Smooth muscle cell (in vitro differentiated cells): Measurements from ENCODE around the gene MERTK. TPM values are rescaled to one million over a fixed set of nuclear protein-coding genes. Genes with fewer than 3 reads are reported as not detected.
"Not testable (repeated sequence)": the region's sequence is repeated elsewhere in the genome, so short reads cannot be mapped to it uniquely, and the experiment has no call there.

Experiments
- DNase-seq: peaks from one replicate; lab custom pipeline; 2025; ENCODE audit not compliant: unreplicated experiment; lab: John Stamatoyannopoulos, UW
- H2AFZ ChIP-seq: fragments of 200-600 bp; sonication (generic); 2 replicates; pipeline ENCODE4 v1.6.0; 2016; ENCODE audit warnings: antibody characterized with exemption, low read depth, mild to moderate bottlenecking
- H3F3A ChIP-seq: fragments of 200-600 bp; sonication (generic); 2 replicates; pipeline ENCODE4 v1.6.0; 2017; ENCODE audit warnings: antibody characterized with exemption, low read depth
- H3K27ac ChIP-seq: fragments of 200-600 bp; sonication (generic); 2 replicates; pipeline ENCODE4 v1.5.1; 2016; ENCODE audit warnings: low read depth, mild to moderate bottlenecking
- H3K27me3 ChIP-seq: fragments of 200-600 bp; sonication (generic); 2 replicates; pipeline ENCODE4 v1.6.1; 2016; ENCODE audit warnings: low read depth, mild to moderate bottlenecking
- H3K36me3 ChIP-seq: fragments of 200-600 bp; sonication (generic); 2 replicates; pipeline ENCODE4 v1.5.1; 2016; ENCODE audit warnings: low read depth
- H3K4me1 ChIP-seq: fragments of 200-600 bp; sonication (generic); 2 replicates; pipeline ENCODE4 v1.5.1; 2016; ENCODE audit warnings: low read depth
- H3K4me2 ChIP-seq: fragments of 200-600 bp; sonication (generic); 2 replicates; pipeline ENCODE4 v1.6.0; 2016; ENCODE audit warnings: mild to moderate bottlenecking
- H3K4me3 ChIP-seq: fragments of 200-600 bp; sonication (generic); 2 replicates; pipeline ENCODE4 v1.5.1; 2016; ENCODE audit warnings: mild to moderate bottlenecking
- H3K79me2 ChIP-seq: fragments of 200-600 bp; sonication (generic); 2 replicates; pipeline ENCODE4 v1.6.0; 2016; ENCODE audit warnings: low read depth, mild to moderate bottlenecking
- H3K9ac ChIP-seq: fragments of 200-600 bp; sonication (generic); 2 replicates; pipeline ENCODE4 v1.6.0; 2016; ENCODE audit warnings: low read depth
- H3K9me3 ChIP-seq: fragments of 200-600 bp; sonication (generic); replicated peaks from 2 replicates; pipeline ENCODE4 v1.5.1; 2016; ENCODE audit warnings: low read depth
- H4K20me1 ChIP-seq: fragments of 200-600 bp; sonication (generic); 2 replicates; pipeline ENCODE4 v1.6.0; 2016; ENCODE audit warnings: low read depth
- CTCF ChIP-seq: fragments of 200-600 bp; sonication (generic); IDR thresholded peaks from 2 replicates; pipeline ENCODE4 v1.5.1; 2017; ENCODE audit warnings: borderline replicate concordance, mild to moderate bottlenecking, antibody characterized with exemption; ENCODE audit not compliant: insufficient read depth, poor library complexity, severe bottlenecking
- WGBS: methylation state at CpG from one replicate; pipeline ENCODE4 v1.1.7; 2016; ENCODE audit warnings: low lambda C conversion rate; 5-methylcytosine and 5-hydroxymethylcytosine counted together
- polyA plus RNA-seq: library from polyadenylated mRNA; unstranded; fragments of >200 nt; fragmentation: Nextera tagmentation; extraction: Ambion mirVana; gene quantifications from 2 replicates; pipeline ENCODE4 v1.2.1, GENCODE V29; 2016
- total RNA-seq: library from RNA; depleted of rRNA; stranded (reverse); fragments of >200 nt; gene quantifications from 2 replicates; pipeline ENCODE4 v1.2.3, GENCODE V29; 2014

The MERTK gene
- total and polyA plus RNA-seq, 2 experiments from 2014 or later = 5.1 to 9.4 TPM

DNA sequence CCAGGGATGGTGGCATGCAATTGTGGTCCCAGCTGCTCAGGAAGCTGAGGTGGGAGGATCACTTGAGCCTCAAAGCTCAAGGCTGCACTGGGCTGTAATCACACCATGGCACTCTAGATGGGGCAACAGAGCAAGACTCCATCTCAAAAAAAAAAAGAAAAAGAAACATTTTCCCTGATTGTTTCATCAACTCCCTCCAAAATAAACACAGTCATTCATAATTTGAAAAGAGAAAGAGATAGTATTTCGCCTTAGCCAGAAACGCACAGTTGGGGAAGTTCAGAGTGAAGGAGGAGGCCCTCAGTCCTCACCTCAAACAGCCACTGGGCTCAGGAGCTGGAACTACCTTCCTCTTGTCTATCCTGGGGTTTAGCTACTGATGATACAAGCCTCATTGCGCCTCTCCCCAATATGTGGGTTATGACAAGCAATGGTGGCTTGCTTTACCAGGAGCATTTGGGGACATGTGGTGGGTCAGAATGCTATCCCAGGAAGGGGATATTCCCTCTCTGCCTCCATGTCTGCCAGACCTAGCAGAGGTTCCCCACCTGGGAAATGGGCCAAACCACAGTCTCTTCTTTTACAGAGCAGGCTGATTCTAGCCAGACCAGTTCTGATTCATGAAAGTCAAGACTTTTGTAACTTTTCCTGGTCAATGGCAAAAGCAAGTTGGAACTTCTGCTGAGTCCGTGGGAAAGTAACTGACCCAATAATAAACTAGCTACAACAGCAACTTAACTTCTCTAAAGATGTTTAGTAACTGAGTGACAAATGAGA, 134.5 kb downstream of the MERTK start:
- H3K9ac ChIP-seq = no peak overlapping the region
- no peak for DNase-seq
- H4K20me1 ChIP-seq = no peaks in the 10 kb centered on the region
- no peak for TF ChIP-seq CTCF
- H3K4me1 ChIP-seq = peaks cover 20% of the 10 kb centered on the region
- peak overlapping the region; percentile 82 for H3K27ac ChIP-seq
- no peaks in the 10 kb centered on the region for H3K9me3 ChIP-seq
- H3K79me2 ChIP-seq = no peaks in the 10 kb centered on the region
- H2AFZ ChIP-seq = no peak overlapping the region
- no peaks in the 10 kb centered on the region for H3K27me3 ChIP-seq
- no peaks in the 10 kb centered on the region for H3K36me3 ChIP-seq
- peak overlapping the region; percentile 79 for H3K4me2 ChIP-seq
- peaks cover 34% of the 10 kb centered on the region for H3F3A ChIP-seq
- 47% methylated on average over 4 of the region's 4 CpGs for WGBS
- H3K4me3 ChIP-seq = no peak overlapping the region

GRCh38 chr2:112033600-112033999, 135.2 kb downstream of the MERTK start:
- no peaks in the 10 kb centered on the region for H3K79me2 ChIP-seq
- no peaks in the 10 kb centered on the region for H4K20me1 ChIP-seq
- no peak for TF ChIP-seq CTCF
- H3K36me3 ChIP-seq = no peaks in the 10 kb centered on the region
- H3K4me3 ChIP-seq = no peak overlapping the region
- no peaks in the 10 kb centered on the region for H3K27me3 ChIP-seq
- H3K27ac ChIP-seq = peak overlapping the region; percentile 82
- no peak for DNase-seq
- peak overlapping the region; percentile 79 for H3K4me2 ChIP-seq
- H3K9me3 ChIP-seq = no peaks in the 10 kb centered on the region
- no peak overlapping the region for H2AFZ ChIP-seq
- H3F3A ChIP-seq = peaks cover 34% of the 10 kb centered on the region
- peaks cover 20% of the 10 kb centered on the region for H3K4me1 ChIP-seq
- 12% methylated on average over 1 of the region's 1 CpG for WGBS
- no peak overlapping the region for H3K9ac ChIP-seq

GRCh38 chr2:112034924-112035323, 136.5 kb downstream of the MERTK start:
- DNase-seq = no peak
- Histone ChIP-seq H4K20me1 (no peaks in the 10 kb centered on the region), H3K4me3 (no peak overlapping the region), H3K27ac (no peak overlapping the region), H3K4me2 (no peak overlapping the region), H3K79me2 (no peaks in the 10 kb centered on the region), H3K9me3 (no peaks in the 10 kb centered on the region), H3K9ac (no peak overlapping the region), H3F3A (peaks cover 30% of the 10 kb centered on the region), H2AFZ (no peak overlapping the region), H3K27me3 (no peaks in the 10 kb centered on the region), H3K36me3 (no peaks in the 10 kb centered on the region), H3K4me1 (peaks cover 20% of the 10 kb centered on the region)
- no peak for TF ChIP-seq CTCF
- WGBS = 96% methylated on average over 3 of the region's 3 CpGs

- DNase-seq = no peak
- Histone ChIP-seq H2AFZ (no peak overlapping the region), H3K4me2 (no peak overlapping the region), H4K20me1 (no peaks in the 10 kb centered on the region), H3K9me3 (no peaks in the 10 kb centered on the region), H3K36me3 (no peaks in the 10 kb centered on the region), H3K4me1 (peaks cover 20% of the 10 kb centered on the region), H3K79me2 (no peaks in the 10 kb centered on the region), H3F3A (peaks cover 30% of the 10 kb centered on the region), H3K4me3 (no peak overlapping the region), H3K9ac (no peak overlapping the region), H3K27me3 (no peaks in the 10 kb centered on the region), H3K27ac (no peak overlapping the region)
- WGBS = 85% methylated on average over 1 of the region's 1 CpG
- no peak for TF ChIP-seq CTCF
These were observed 137.4 kb downstream of the MERTK start for GRCh38 chr2:112035786-112036185.

GRCh38 chr2:112039556-112039955, 141.1 kb downstream of the MERTK start:
- WGBS = 76% methylated on average over 12 of the region's 12 CpGs
- DNase-seq, H3K9ac ChIP-seq, H3F3A ChIP-seq, H3K79me2 ChIP-seq, H3K27ac ChIP-seq, H2AFZ ChIP-seq, H3K4me3 ChIP-seq, H3K27me3 ChIP-seq, H3K4me2 ChIP-seq, H4K20me1 ChIP-seq, H3K36me3 ChIP-seq, H3K9me3 ChIP-seq, H3K4me1 ChIP-seq: not testable (repeated sequence)

GRCh38 chr2:112040066-112040465, 141.7 kb downstream of the MERTK start:
- not testable (repeated sequence) for H3K9ac ChIP-seq, DNase-seq

More at GRCh38 chr2:112040066-112040465, 141.7 kb downstream of the MERTK start:
- H4K20me1 ChIP-seq, H3F3A ChIP-seq, H3K27ac ChIP-seq, H3K36me3 ChIP-seq, H3K9me3 ChIP-seq, H3K4me3 ChIP-seq, H3K4me1 ChIP-seq, H3K4me2 ChIP-seq, H3K27me3 ChIP-seq, H2AFZ ChIP-seq, H3K79me2 ChIP-seq: not testable (repeated sequence)
- WGBS = 44% methylated on average over 2 of the region's 2 CpGs
